Panc1 (cell line): ENCODE measurements around the gene BNIP5.

Source experiments
- CTCF ChIP-seq: fragments of 450-650 bp; IDR thresholded peaks from 2 replicates; pipeline ENCODE4 v1.5.1; 2017; ENCODE audit warnings: mild to moderate bottlenecking
- POLR2AphosphoS5 ChIP-seq: IDR thresholded peaks from 2 replicates; pipeline ENCODE4 v1.6.1; 2012; ENCODE audit warnings: mild to moderate bottlenecking, low read depth, low read length, moderate library complexity
- REST ChIP-seq, 2 experiments: IDR thresholded peaks; 2 replicates each; pipeline ENCODE4 v1.6.1; 2011 to 2012; ENCODE audit warnings: low read depth in 2 of 2, control low read depth in 1 of 2, low read length in 1 of 2, mild to moderate bottlenecking in 1 of 2, moderate library complexity in 1 of 2; ENCODE audit not compliant: insufficient read depth in 1 of 2
- SIN3A ChIP-seq: IDR thresholded peaks from 2 replicates; pipeline ENCODE4 v1.6.1; 2012; ENCODE audit warnings: low read depth, mild to moderate bottlenecking, low read length, moderate library complexity, borderline replicate concordance; ENCODE audit not compliant: insufficient read depth
- TCF7L2 ChIP-seq: IDR thresholded peaks from 2 replicates; pipeline ENCODE4 v1.6.1; 2011; ENCODE audit warnings: mild to moderate bottlenecking, low read depth, low read length, inconsistent platforms

- TF ChIP-seq POLR2AphosphoS5 = no peak
- TF ChIP-seq CTCF = no peak
- no peak for TF ChIP-seq TCF7L2
- TF ChIP-seq REST (IDR thresholded peaks at IDR 0.05; ENCODE audit: insufficient read depth in 1 of 2, low read depth in 2 of 2, low read length in 1 of 2) = no peak
- TF ChIP-seq SIN3A = no peak
Measured at GRCh38 chr6:36362551-36363370, 26.1 kb upstream of the BNIP5 start.
